RWPE1 (cell line): ENCODE measurements around the gene SLC39A5.
"Not testable (repeated sequence)": the region's sequence is repeated elsewhere in the genome, so short reads cannot be mapped to it uniquely, and the experiment has no call there.

Source experiments
- CTCF ChIA-PET: fragments of 350-600 bp; sonication (Branson Sonifier 250); formaldehyde crosslinking; extraction: SDS; loops from one replicate; lab custom pipeline; 2021; lab: Yijun Ruan, JAX
- POLR2A ChIA-PET: fragments of 400-600 bp; formaldehyde crosslinking; extraction: SDS; loops from one replicate; lab custom pipeline; 2020; ENCODE audit warnings: antibody characterized with exemption; ENCODE audit not compliant: low non-redundant PET; lab: Yijun Ruan, JAX
- DNase-seq: peaks from one replicate; pipeline ENCODE4 v3.0.0; 2012; ENCODE audit warnings: low spot score
- H3K27ac ChIP-seq: fragments of 450-650 bp; 2 replicates; pipeline ENCODE4 v1.5.1; 2017
- CTCF ChIP-seq: fragments of 450-650 bp; conservative IDR thresholded peaks from 2 replicates; pipeline ENCODE4 v1.5.1; 2017; ENCODE audit warnings: low read depth, mild to moderate bottlenecking

SLC39A5 gene

GRCh38 chr12:56261503-56262232 lies 31.8 kb downstream of the SLC39A5 start:
- POLR2A ChIA-PET = no interaction called here
- DNase-seq = peak; percentile 87
- CTCF ChIA-PET = interaction anchor here (0.6 to 1.0 kb wide), 3 partner anchors 72 to 202 kb away, joined by 3 to 5 read pairs (median 4); partner anchors contain the start of genes SMARCC2 and ZC3H10
- peak overlapping the region; percentile 76 for H3K27ac ChIP-seq
- TF ChIP-seq CTCF = no peak

GRCh38 chr12:56262955-56263354 lies 33.1 kb downstream of the SLC39A5 start:
- CTCF ChIA-PET = not testable (repeated sequence)

GRCh38 chr12:56266068-56266692 lies 36.3 kb downstream of the SLC39A5 start:
- ChIA-PET POLR2A (interaction anchor here (0.7 kb wide), 1 partner anchor 25 kb away, joined by 3 read pairs; no protein-coding TSS in a partner anchor), CTCF (interaction anchor here (0.6 to 1.1 kb wide), 6 partner anchors 8 to 342 kb away, joined by 3 to 5 read pairs (median 4); partner anchors contain the start of gene ANKRD52)
- not testable (repeated sequence) for DNase-seq
- H3K27ac ChIP-seq = peak overlapping the region; percentile 87

More at GRCh38 chr12:56262955-56263354, 33.1 kb downstream of the SLC39A5 start:
- peak overlapping the region; percentile 76 for H3K27ac ChIP-seq
- DNase-seq, POLR2A ChIA-PET: not testable (repeated sequence)

- TF ChIP-seq CTCF = peak; percentile 53
- ChIA-PET POLR2A (interaction anchor here (0.7 kb wide), 1 partner anchor 25 kb away, joined by 3 read pairs; no protein-coding TSS in a partner anchor), CTCF (interaction anchor here (0.6 to 1.1 kb wide), 9 partner anchors 9 to 341 kb away, joined by 3 to 7 read pairs (median 4); partner anchors contain the start of gene ANKRD52)
- DNase-seq = peak; percentile 86
- H3K27ac ChIP-seq = peak within 1 kb of the TSS; percentile 87
These were observed 37.0 kb downstream of the SLC39A5 start, which contains the start of gene COQ10A for GRCh38 chr12:56266693-56267442. TSS of gene COQ10A (plus strand) at chr12:56266942. CDS start at chr12:56267119, 177 bp downstream.

- CTCF ChIA-PET = interaction anchor here (0.6 kb wide), 3 partner anchors 30 to 212 kb away, joined by 3 to 7 read pairs (median 3); no protein-coding TSS in a partner anchor
- no peak for TF ChIP-seq CTCF
- POLR2A ChIA-PET = interaction anchor here (0.6 kb wide), 2 partner anchors 11 to 32 kb away, joined by 3 to 8 read pairs; no protein-coding TSS in a partner anchor
- DNase-seq = no peak
- H3K27ac ChIP-seq = peak overlapping the region; percentile 87
These were observed 37.7 kb downstream of the SLC39A5 start for GRCh38 chr12:56267443-56268071.

GRCh38 chr12:56271031-56271430 lies 41.2 kb downstream of the SLC39A5 start:
- POLR2A ChIA-PET = no interaction called here
- no peak for DNase-seq
- CTCF ChIA-PET = interaction anchor here (0.6 to 1.2 kb wide), 6 partner anchors 9 to 87 kb away, joined by 3 to 5 read pairs (median 4); partner anchors contain the start of gene ANKRD52
- no peak overlapping the region for H3K27ac ChIP-seq
- TF ChIP-seq CTCF = no peak; the same call in 1 of the 2 replicates

GRCh38 chr12:56272468-56272867 lies 42.6 kb downstream of the SLC39A5 start:
- POLR2A ChIA-PET, DNase-seq, H3K27ac ChIP-seq: not testable (repeated sequence)
- CTCF ChIA-PET = interaction anchor here (1.1 kb wide), 1 partner anchor 8 kb away, joined by 4 read pairs; no protein-coding TSS in a partner anchor
